Large intestine (tissue), 3 donors: ENCODE measurements around the gene RBMS3. TPM values are rescaled to one million over a fixed set of nuclear protein-coding genes. Genes with fewer than 3 reads are reported as not detected.

ENCODE experiments used
- DNase-seq, 2 donors: peaks; one replicate each; pipeline versions ENCODE4 v3.0.0 to v3.0.0-alpha.2; 2013
- H3K27ac ChIP-seq: one replicate; pipeline ENCODE4 v1.5.1; 2013; ENCODE audit warnings: low read length
- H3K27me3 ChIP-seq: 2 replicates; pipeline ENCODE4 v1.6.1; 2013; ENCODE audit warnings: low read length; ENCODE audit not compliant: control insufficient read depth, insufficient read depth
- H3K36me3 ChIP-seq: 2 replicates; pipeline ENCODE4 v1.6.1; 2013; ENCODE audit warnings: low read length; ENCODE audit not compliant: control insufficient read depth, insufficient read depth
- H3K4me1 ChIP-seq: one replicate; pipeline ENCODE4 v1.6.1; 2013; ENCODE audit warnings: low read length; ENCODE audit not compliant: control insufficient read depth, insufficient read depth
- H3K4me3 ChIP-seq: one replicate; pipeline ENCODE4 v1.5.1; 2013; ENCODE audit warnings: low read length
- H3K9me3 ChIP-seq: one replicate; pipeline ENCODE4 v1.6.1; 2013; ENCODE audit warnings: mild to moderate bottlenecking, low read depth, low read length, moderate library complexity; ENCODE audit not compliant: control insufficient read depth
- WGBS: methylation state at CpG from one replicate; pipeline ENCODE4 v1.1.5; 2013; ENCODE audit warnings: low lambda C conversion rate; ENCODE audit not compliant: insufficient coverage; 5-methylcytosine and 5-hydroxymethylcytosine counted together
- polyA plus RNA-seq: library from polyadenylated mRNA; unstranded; fragments of 120-200 nt; gene quantifications from one replicate; pipeline ENCODE4 v1.2.1, GENCODE V29; 2013

Gene RBMS3
- polyA plus RNA-seq, 1 donor: 10.8 TPM

DNA sequence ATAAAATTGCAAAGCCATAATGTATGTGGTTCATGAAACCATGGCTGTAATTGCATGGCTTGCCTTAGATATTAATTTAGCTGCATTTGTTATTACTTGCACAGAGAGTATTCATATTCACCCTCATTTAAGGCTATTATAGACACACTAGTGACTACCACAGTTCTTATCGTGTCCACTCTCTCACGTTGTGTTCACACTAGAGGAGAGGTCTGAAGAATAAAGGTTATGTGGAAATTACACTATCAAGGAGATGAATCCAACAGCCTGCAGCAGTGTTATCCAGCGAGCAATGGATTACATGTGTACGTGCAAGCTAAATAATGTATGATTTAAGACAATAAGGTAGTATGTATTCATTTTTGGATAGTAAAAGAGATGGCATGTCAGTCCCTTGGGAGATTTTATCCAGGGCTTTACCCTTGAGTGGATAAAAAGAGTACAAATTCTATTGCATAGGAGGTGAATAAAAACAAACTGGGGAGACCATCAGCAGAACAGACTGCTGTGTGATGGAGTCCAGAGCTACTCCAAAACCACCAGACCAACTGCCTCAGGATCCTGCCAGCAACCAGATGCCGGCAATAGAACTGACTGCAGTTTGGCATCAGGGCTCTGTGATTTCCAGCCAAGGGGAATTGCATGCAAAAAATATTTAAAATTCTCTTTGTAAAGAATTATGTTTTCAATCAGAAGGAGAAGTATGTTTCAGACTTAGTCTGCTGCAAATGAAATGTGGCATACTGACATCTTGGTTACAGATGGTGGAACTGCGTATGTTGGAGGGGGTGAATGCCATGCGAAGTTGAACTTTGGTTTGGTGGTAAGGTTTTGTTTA, 146.6 kb downstream of the RBMS3 start:
- DNase-seq: no peak
- Histone ChIP-seq H3K27ac (no peak overlapping the region), H3K4me3 (no peak overlapping the region), H3K36me3 (no peaks in the 10 kb centered on the region), H3K4me1 (no peaks in the 10 kb centered on the region), H3K27me3 (no peaks in the 10 kb centered on the region), H3K9me3 (no peaks in the 10 kb centered on the region)
- WGBS: 80% methylated on average over 1 of the region's 7 CpGs

DNA sequence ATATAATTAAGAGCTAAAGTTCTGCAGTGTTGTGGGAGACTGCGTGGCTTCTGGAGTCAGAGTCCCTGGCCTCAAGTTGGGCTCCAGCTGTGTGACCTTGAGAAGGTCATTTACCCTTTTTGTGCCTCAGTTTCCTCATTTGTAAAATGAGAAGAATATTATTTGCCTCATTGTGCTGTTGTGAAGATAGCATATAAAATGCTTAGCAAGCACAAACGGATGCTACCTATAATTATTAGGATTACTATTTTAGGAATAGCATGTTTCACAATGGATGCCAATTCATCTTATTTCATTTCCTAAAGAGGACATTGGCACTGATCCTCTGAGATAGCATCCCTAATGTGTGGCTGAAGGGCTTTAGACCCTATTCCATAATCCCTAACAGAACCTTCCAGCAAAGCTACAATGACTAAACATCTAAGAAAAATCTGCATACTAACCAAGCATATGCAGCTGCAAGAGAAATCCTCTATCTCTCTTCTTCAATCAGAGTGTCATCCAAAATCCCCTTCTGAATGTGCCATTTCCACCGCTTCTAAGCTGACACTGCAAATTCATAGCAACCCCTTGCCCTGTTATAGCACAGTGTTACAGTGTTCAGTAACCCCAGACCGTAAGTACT, 148.3 kb downstream of the RBMS3 start:
- H3K27me3 ChIP-seq: no peaks in the 10 kb centered on the region
- DNase-seq: no peak
- no peak overlapping the region for H3K4me3 ChIP-seq
- H3K4me1 ChIP-seq: no peaks in the 10 kb centered on the region
- no peaks in the 10 kb centered on the region for H3K9me3 ChIP-seq
- H3K36me3 ChIP-seq: no peaks in the 10 kb centered on the region
- 80% methylated on average over 1 of the region's 4 CpGs for WGBS
- no peak overlapping the region for H3K27ac ChIP-seq

DNA sequence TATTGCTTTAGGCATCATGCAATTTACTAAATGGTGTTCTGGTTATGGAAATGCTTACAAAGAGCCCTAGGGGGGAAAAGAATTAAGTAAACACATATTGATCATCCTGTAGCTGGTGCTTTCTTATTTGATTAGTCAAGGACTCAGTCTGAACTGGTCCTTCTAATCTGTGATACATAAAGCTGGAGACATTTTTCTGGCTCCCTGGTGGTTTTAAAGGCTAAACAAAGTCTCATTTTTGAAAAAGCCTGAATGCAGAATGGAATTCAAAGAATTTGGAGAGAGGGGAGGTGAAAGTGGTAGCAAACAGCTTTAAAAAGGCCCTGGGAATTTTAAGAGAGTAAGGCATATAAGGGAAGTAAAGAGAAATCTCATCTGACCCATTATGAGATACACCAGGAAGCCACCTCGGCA, 149.7 kb downstream of the RBMS3 start:
- Histone ChIP-seq H3K27me3 (no peaks in the 10 kb centered on the region), H3K36me3 (no peaks in the 10 kb centered on the region), H3K4me3 (no peak overlapping the region), H3K9me3 (no peaks in the 10 kb centered on the region), H3K27ac (no peak overlapping the region), H3K4me1 (no peaks in the 10 kb centered on the region)
- no peak for DNase-seq
- no CpG with 5 or more reads among the region's 1 CpG for WGBS

DNA sequence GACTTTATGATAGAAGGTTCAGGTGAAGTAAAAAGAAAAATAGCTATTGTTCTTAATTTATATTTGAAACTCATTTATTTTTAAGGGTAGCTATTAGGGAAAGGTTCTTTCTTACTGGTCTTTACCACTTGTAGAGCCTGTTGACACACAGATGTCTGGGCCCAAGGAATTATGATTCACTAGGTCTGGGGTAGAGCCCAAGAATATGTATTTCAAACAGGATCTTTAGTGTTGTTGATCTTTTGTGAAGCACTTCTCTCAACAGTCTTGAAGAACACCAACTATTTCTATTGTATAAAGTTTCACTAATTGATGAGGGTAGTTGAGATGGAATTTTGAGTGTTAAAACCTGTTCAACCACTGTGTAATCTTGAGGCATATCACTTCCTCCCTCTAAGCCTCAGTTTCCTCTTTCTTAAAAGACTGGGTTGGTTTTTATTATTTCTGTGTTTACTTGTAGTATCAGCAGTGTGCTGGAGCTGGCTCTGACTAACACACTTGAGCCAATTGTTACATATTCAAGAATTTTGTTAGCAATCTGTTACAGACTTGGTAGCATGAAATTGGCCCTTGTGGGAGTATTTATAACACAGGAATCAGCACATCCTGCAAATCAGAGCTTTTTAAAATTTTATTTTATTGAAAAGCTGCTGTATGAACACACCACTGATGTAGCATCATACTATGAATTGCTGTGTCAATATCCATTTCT, 155.9 kb downstream of the RBMS3 start:
- no peaks in the 10 kb centered on the region for H3K4me1 ChIP-seq
- no peak for DNase-seq
- H3K27ac ChIP-seq: no peak overlapping the region
- no peaks in the 10 kb centered on the region for H3K36me3 ChIP-seq
- no peaks in the 10 kb centered on the region for H3K9me3 ChIP-seq
- H3K27me3 ChIP-seq: no peaks in the 10 kb centered on the region
- H3K4me3 ChIP-seq: no peak overlapping the region

DNA sequence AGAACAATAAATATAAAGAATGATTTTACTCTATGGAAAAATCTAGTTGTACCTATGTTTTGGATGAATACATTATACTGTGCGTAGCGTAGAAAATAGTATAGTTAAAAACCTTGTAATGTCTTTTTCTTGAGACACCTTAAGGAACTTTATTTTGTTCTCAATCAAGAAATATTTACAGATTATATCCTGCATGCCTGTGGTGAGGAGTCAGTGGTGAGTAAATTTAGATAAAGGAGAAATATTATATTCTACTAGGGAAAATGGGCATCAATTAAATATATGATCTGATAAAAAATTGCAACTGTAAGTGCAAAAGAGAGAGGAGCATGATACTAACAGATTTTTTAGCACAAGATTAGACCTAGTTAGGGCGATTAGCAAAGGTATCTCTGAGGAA, 157.7 kb downstream of the RBMS3 start:
- 91% methylated on average over 3 of the region's 3 CpGs for WGBS
- DNase-seq: no peak
- Histone ChIP-seq H3K36me3 (no peaks in the 10 kb centered on the region), H3K4me1 (no peaks in the 10 kb centered on the region), H3K27ac (no peak overlapping the region), H3K27me3 (no peaks in the 10 kb centered on the region), H3K4me3 (no peak overlapping the region), H3K9me3 (no peaks in the 10 kb centered on the region)

DNA sequence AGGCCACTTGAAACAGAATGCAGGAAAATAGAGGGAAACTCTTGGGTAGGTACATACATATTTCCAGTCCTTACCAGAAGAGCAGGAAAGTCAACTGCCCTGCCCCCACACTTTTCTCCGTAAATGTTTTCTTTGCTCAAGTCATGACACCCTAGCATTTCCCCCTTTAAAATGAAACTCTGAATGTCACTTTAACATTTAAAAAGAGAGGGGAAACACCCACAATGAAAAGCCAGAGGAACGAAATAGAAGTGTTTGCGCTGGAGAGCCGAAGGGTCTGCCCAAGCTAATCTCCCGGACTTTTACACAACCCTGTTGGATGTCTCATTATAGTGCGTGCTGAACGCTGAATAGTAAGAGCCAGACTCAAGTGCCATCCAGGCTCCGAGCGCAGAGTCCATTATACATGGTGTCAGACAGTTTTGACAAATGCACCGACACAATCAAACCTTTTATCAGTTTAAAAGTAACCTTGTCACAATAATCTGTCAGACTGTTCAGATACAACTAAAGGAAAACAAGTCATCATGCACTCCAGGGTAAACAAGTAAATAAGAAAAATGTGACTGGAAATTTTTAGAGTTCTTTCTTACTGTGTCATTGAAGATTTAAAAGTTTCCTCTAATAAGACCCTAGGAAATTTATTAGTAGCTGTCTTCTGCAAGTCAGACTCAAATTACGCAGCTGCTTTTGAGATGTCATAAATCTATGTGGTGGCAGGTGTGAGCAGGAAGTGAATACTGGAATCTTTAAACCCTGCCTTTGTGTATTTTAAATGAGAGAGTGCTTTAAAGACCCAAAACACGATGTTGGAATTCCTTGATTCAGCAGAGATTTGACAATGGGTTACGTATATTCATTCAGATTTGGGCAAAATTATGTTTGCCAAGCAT, 159.8 kb downstream of the RBMS3 start:
- Histone ChIP-seq H3K27ac (no peak overlapping the region), H3K36me3 (no peaks in the 10 kb centered on the region), H3K27me3 (no peaks in the 10 kb centered on the region), H3K4me1 (no peaks in the 10 kb centered on the region), H3K4me3 (peak overlapping the region; percentile 7), H3K9me3 (no peaks in the 10 kb centered on the region)
- no CpG with 5 or more reads among the region's 13 CpGs for WGBS
- no peak for DNase-seq

DNA sequence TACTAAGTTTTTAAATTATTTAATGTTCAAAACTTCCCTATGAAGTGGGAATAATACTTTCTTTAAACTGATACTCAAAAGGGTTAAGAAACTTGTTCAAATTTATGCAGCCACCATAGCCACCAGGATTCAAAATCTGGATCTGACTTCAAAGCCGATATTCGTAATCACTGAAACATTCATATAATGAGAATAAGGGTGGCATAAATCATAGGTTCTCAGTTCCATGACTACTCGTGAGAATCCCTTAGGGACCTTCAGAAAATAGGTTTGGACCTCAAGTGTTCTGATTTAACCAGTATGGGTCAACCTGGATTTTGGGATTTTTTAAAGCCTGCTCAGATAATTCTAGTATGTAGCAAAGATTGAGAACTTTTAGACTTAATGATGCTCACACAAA, 160.6 kb downstream of the RBMS3 start:
- Histone ChIP-seq H3K27me3 (no peaks in the 10 kb centered on the region), H3K27ac (no peak overlapping the region), H3K4me1 (no peaks in the 10 kb centered on the region), H3K36me3 (no peaks in the 10 kb centered on the region), H3K4me3 (no peak overlapping the region), H3K9me3 (no peaks in the 10 kb centered on the region)
- 100% methylated on average over 1 of the region's 3 CpGs for WGBS
- no peak for DNase-seq

DNA sequence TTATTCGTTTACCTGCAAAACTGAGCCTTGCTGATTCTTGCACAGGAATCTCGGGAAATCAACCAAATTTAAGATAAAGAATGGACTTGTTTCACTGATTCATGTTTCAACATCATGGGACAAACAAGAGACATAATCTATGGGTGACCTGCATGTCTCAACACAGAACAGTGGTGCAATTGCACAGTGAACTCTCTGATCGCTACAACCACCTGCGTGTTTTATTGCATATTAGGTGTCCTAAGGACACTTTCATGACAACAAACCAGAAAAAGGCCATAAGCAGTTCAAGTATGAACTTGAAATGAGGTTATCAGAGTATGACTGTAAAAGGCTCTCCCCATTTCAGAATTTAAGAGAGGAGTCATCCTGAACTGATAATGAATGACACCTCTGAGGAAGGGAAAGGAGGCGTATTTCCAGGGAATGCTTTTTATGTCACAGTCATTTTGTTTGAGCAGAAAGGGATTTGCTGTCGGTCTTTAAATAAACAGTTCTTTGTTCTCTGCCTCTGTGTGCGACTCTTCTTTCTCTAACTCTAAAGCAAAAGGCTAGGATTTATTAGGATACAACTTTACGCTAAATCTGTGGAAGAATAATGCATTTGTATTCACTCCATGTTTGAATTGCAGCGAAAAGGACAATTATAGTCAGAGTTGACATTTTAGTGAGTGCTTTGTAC, 167.2 kb downstream of the RBMS3 start:
- Histone ChIP-seq H3K4me1 (no peaks in the 10 kb centered on the region), H3K27ac (no peak overlapping the region), H3K9me3 (no peaks in the 10 kb centered on the region), H3K4me3 (no peak overlapping the region), H3K27me3 (no peaks in the 10 kb centered on the region), H3K36me3 (no peaks in the 10 kb centered on the region)
- 62% methylated on average over 2 of the region's 9 CpGs for WGBS
- DNase-seq: no peak

DNA sequence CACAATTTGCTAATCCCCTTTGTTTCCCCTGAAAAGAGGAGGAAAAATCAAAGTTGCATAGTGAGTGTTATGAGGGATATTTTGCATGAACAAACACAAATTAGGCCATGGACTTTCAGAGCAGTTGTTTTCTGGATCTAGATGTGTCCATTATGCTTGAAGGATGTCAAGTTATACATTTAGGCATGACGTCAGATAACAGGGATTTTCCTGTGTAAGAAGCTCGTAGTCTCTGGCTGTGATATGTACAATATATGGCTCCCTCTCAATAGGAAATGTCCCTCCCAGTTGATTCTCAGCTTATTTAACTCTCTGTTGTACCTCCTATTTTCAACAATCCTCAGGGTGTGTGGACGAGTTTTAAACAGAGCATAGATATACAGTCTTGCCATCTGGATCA, 171.0 kb downstream of the RBMS3 start:
- H3K27ac ChIP-seq: no peak overlapping the region
- H3K9me3 ChIP-seq: no peaks in the 10 kb centered on the region
- H3K27me3 ChIP-seq: no peaks in the 10 kb centered on the region
- DNase-seq: no peak
- no peaks in the 10 kb centered on the region for H3K36me3 ChIP-seq
- H3K4me3 ChIP-seq: no peak overlapping the region
- no CpG with 5 or more reads among the region's 3 CpGs for WGBS
- H3K4me1 ChIP-seq: no peaks in the 10 kb centered on the region

DNA sequence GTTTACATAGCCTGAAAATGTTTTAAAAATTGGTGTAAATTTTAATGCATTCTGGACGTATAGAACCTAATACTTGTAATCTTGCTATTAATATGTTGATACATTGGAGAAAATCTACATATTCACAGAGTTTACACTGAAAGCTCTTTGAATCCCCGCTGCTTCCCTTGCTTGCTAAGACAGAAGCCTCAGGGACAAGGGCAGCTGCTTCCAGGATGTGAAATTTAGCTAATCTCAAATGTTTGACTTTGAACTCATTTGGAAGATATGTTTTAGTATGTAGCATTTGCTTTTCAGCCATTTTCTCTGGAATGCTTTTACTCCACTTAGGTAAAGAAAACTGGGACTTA, 172.0 kb downstream of the RBMS3 start:
- Histone ChIP-seq H3K27ac (no peak overlapping the region), H3K4me3 (no peak overlapping the region), H3K4me1 (no peaks in the 10 kb centered on the region), H3K27me3 (no peaks in the 10 kb centered on the region), H3K9me3 (no peaks in the 10 kb centered on the region), H3K36me3 (no peaks in the 10 kb centered on the region)
- no CpG with 5 or more reads among the region's 2 CpGs for WGBS
- DNase-seq: no peak
